Right atrium auricular region (tissue), 2 donors: Measurements from ENCODE around the gene TMEM170B. TPM values are rescaled to one million over a fixed set of nuclear protein-coding genes. Genes with fewer than 3 reads are reported as not detected.

ENCODE experiments used
- DNase-seq: peaks from one replicate; pipeline ENCODE4 v3.0.0-alpha.2; 2019; ENCODE audit warnings: low spot score
- H3K27ac ChIP-seq, 2 donors: fragments of 200-600 bp; sonication (generic); 1 replicate in 1 of 2; 2 replicates in 1 of 2; pipeline ENCODE4 v1.5.1; 2016 to 2019
- H3K27me3 ChIP-seq, 2 donors: fragments of 200-600 bp; sonication (generic); one replicate each; pipeline versions ENCODE4 v1.5.1 to v1.6.0; 2017 to 2019
- H3K36me3 ChIP-seq: fragments of 200-600 bp; sonication (generic); one replicate; pipeline ENCODE4 v1.5.1; 2016
- H3K4me1 ChIP-seq, 2 donors: fragments of 200-600 bp; sonication (generic); one replicate each; pipeline versions ENCODE4 v1.5.1 to v1.6.0; 2017 to 2019
- H3K4me3 ChIP-seq, 2 donors: fragments of 200-600 bp; sonication (generic); 1 replicate in 1 of 2; 2 replicates in 1 of 2; pipeline ENCODE4 v1.5.1; 2017 to 2019; ENCODE audit warnings: mild to moderate bottlenecking in 1 of 2, moderate library complexity in 1 of 2
- H3K9me3 ChIP-seq, 2 donors: fragments of 200-600 bp; sonication (generic); one replicate each; pipeline ENCODE4 v1.5.1; 2019
- total RNA-seq, 2 donors: library from RNA; depleted of rRNA; stranded (reverse); fragments of >200 nt; gene quantifications; one replicate each; pipeline ENCODE4 v1.1.0, GENCODE V29; 2016
- TF ChIP-seq, protein P1 (sequence below), 2 donors: fragments of 200-600 bp; sonication (generic); IDR thresholded peaks; one replicate each; pipeline ENCODE4 v1.5.1; 2019; ENCODE audit warnings: antibody characterized with exemption in 2 of 2

Gene TMEM170B
- total RNA-seq, 2 donors from 2014 or later, result 3.6 to 3.8 TPM

- TF ChIP-seq, protein P1, sequence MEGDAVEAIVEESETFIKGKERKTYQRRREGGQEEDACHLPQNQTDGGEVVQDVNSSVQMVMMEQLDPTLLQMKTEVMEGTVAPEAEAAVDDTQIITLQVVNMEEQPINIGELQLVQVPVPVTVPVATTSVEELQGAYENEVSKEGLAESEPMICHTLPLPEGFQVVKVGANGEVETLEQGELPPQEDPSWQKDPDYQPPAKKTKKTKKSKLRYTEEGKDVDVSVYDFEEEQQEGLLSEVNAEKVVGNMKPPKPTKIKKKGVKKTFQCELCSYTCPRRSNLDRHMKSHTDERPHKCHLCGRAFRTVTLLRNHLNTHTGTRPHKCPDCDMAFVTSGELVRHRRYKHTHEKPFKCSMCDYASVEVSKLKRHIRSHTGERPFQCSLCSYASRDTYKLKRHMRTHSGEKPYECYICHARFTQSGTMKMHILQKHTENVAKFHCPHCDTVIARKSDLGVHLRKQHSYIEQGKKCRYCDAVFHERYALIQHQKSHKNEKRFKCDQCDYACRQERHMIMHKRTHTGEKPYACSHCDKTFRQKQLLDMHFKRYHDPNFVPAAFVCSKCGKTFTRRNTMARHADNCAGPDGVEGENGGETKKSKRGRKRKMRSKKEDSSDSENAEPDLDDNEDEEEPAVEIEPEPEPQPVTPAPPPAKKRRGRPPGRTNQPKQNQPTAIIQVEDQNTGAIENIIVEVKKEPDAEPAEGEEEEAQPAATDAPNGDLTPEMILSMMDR (IDR thresholded peaks at IDR 0.05), result no peak
- H3K27ac ChIP-seq, result no peak overlapping the region
- no peaks in the 10 kb centered on the region for H3K36me3 ChIP-seq
- no peak overlapping the region for H3K4me3 ChIP-seq
- DNase-seq, result no peak
- no peaks in the 10 kb centered on the region for H3K27me3 ChIP-seq
- H3K4me1 ChIP-seq, result no peaks in the 10 kb centered on the region
- H3K9me3 ChIP-seq, result no peaks in the 10 kb centered on the region
Measured at GRCh38 chr6:11584244-11584643, 46.7 kb downstream of the TMEM170B start.

DNA sequence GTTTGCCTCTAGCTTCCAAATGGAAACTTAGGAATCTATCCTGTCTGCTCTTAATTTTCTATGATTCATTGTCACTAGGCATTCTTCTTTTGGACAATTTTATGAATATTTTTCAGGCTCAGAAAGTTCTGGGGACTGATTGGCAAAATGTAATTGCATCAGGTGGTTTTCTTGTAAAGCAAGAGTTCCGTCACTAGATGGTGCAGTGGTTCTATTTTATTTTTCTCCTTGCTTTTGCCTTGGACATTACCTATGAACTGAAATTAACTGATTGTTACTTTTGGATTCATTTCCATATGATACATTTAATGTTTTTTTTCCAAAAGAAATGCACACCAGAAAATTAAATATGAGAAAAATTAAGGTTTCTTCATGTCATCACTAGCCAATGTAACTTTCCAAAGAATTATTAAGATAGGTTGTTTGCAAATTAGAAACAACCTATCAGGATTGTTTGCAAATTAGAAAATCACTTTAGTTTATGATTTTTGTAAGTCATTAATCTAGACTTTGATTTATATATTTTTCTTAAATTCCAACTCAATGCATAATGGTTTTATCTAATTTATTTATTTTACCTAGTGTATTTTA, 48.0 kb downstream of the TMEM170B start:
- no peaks in the 10 kb centered on the region for H3K4me1 ChIP-seq
- TF ChIP-seq, protein P1 (IDR thresholded peaks at IDR 0.05), result peak; percentile 52 to 74
- no peaks in the 10 kb centered on the region for H3K36me3 ChIP-seq
- H3K4me3 ChIP-seq, result no peak overlapping the region
- H3K27ac ChIP-seq, result no peak overlapping the region
- no peak for DNase-seq
- H3K27me3 ChIP-seq, result no peaks in the 10 kb centered on the region
- H3K9me3 ChIP-seq, result no peaks in the 10 kb centered on the region

DNA sequence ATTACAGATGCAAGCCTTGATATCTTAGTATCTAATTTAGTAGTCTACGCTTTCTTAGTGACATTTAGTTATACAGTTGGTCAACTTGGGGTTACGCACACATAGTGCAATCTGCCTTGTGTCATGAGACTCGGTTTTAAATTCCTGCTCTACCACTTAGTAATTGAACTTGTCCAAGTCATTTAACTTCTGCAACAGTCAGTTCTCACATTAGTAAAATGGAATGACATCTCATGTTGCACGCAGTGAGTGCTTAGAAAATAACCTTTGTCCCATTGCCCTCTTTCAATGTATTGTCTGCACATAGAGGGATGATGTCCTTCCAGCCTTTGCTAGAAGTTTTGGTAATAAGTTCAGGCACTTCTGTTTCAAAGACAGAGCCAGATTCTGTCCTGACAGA, 48.6 kb downstream of the TMEM170B start:
- no peak for DNase-seq
- Histone ChIP-seq H3K27me3 (no peaks in the 10 kb centered on the region), H3K36me3 (no peaks in the 10 kb centered on the region), H3K4me1 (no peaks in the 10 kb centered on the region), H3K4me3 (no peak overlapping the region), H3K27ac (no peak overlapping the region), H3K9me3 (no peaks in the 10 kb centered on the region)
- TF ChIP-seq, protein P1 (IDR thresholded peaks at IDR 0.05), result no peak

- peak; percentile 57 for DNase-seq
Measured at GRCh38 chr6:11586536-11586935, 49.0 kb downstream of the TMEM170B start.

GRCh38 chr6:11589261-11589660, 51.7 kb downstream of the TMEM170B start:
- Histone ChIP-seq H3K36me3 (no peaks in the 10 kb centered on the region), H3K4me3 (no peak overlapping the region), H3K4me1 (peaks cover 0 to 9% of the 10 kb centered on the region in 2 donors), H3K27me3 (no peaks in the 10 kb centered on the region), H3K9me3 (no peaks in the 10 kb centered on the region), H3K27ac (no peak overlapping the region)
- peak; percentile 23 for DNase-seq
- TF ChIP-seq, protein P1 (IDR thresholded peaks at IDR 0.05), result no peak

More at GRCh38 chr6:11586536-11586935, 49.0 kb downstream of the TMEM170B start:
- H3K27me3 ChIP-seq, result no peaks in the 10 kb centered on the region
- H3K4me3 ChIP-seq, result no peak overlapping the region
- no peak overlapping the region for H3K27ac ChIP-seq
- no peaks in the 10 kb centered on the region for H3K9me3 ChIP-seq
- TF ChIP-seq, protein P1 (IDR thresholded peaks at IDR 0.05), result no peak
- H3K4me1 ChIP-seq, result no peaks in the 10 kb centered on the region
- H3K36me3 ChIP-seq, result no peaks in the 10 kb centered on the region
